BJ (cell line): ENCODE data around the gene NECTIN1. TPM values are rescaled to one million over a fixed set of nuclear protein-coding genes. Genes with fewer than 3 reads are reported as not detected.

ENCODE experiments used
- CTCF ChIA-PET: fragments of 350-600 bp; formaldehyde crosslinking; extraction: SDS; loops from one replicate; lab custom pipeline; 2021; ENCODE audit warnings: antibody characterized with exemption, inconsistent platforms; lab: Yijun Ruan, JAX
- POLR2A ChIA-PET: fragments of 300-600 bp; sonication (Branson Sonifier 250); formaldehyde crosslinking; extraction: SDS; loops from one replicate; lab custom pipeline; 2021; ENCODE audit warnings: antibody characterized with exemption; lab: Charles Lee
- DNase-seq: peaks from one replicate; pipeline ENCODE4 v3.0.0-alpha.2; 2011; ENCODE audit warnings: low read depth
- H3K27me3 ChIP-seq: 2 replicates; pipeline ENCODE4 v1.6.0; 2011; ENCODE audit warnings: low read length; ENCODE audit not compliant: control insufficient read depth, insufficient read depth
- H3K36me3 ChIP-seq: 2 replicates; pipeline ENCODE4 v1.5.1; 2011; ENCODE audit warnings: low read length; ENCODE audit not compliant: control insufficient read depth, insufficient read depth
- H3K4me3 ChIP-seq: 2 replicates; pipeline ENCODE4 v1.5.1; 2011; ENCODE audit warnings: low read depth, mild to moderate bottlenecking, control low read depth, low read length
- CTCF ChIP-seq: IDR thresholded peaks from 2 replicates; pipeline ENCODE4 v1.5.1; 2011; ENCODE audit warnings: low read depth, mild to moderate bottlenecking, control low read depth, inconsistent platforms, low read length, moderate library complexity; ENCODE audit not compliant: insufficient read depth
- polyA plus RNA-seq: library from polyadenylated mRNA; depleted of rRNA; stranded (reverse); fragments of >200 nt; gene quantifications from 2 replicates; pipeline ENCODE4 v1.2.3, GENCODE V29; 2011

The NECTIN1 gene
- polyA plus RNA-seq, 1 experiment: 3.0 TPM

- DNase-seq: no peak
- no peak overlapping the region for H3K4me3 ChIP-seq
- TF ChIP-seq CTCF: peak; percentile 59
- H3K27me3 ChIP-seq: peaks cover 3% of the 10 kb centered on the region; the same call in 1 of the 2 replicates
- POLR2A ChIA-PET: no interaction called here
- CTCF ChIA-PET: interaction anchor here (1.2 to 3.4 kb wide), 3 partner anchors 9 to 16 kb away, joined by 4 to 13 read pairs (median 5); no protein-coding TSS in a partner anchor
- no peaks in the 10 kb centered on the region for H3K36me3 ChIP-seq
These were observed 104.8 kb downstream of the NECTIN1 start for GRCh38 chr11:119624102-119624615.

- ChIA-PET POLR2A (no interaction called here), CTCF (interaction anchor here (1.1 to 3.4 kb wide), 4 partner anchors 8 to 15 kb away, joined by 4 to 13 read pairs (median 4); no protein-coding TSS in a partner anchor)
- no peak for DNase-seq
- no peaks in the 10 kb centered on the region for H3K36me3 ChIP-seq
- TF ChIP-seq CTCF: no peak
- peaks cover 3% of the 10 kb centered on the region; the same call in 1 of the 2 replicates for H3K27me3 ChIP-seq
- no peak overlapping the region for H3K4me3 ChIP-seq
These were observed 105.3 kb downstream of the NECTIN1 start for GRCh38 chr11:119623682-119624081.

- no peak for DNase-seq
- no peak overlapping the region for H3K4me3 ChIP-seq
- H3K36me3 ChIP-seq: no peaks in the 10 kb centered on the region
- POLR2A ChIA-PET: no interaction called here
- CTCF ChIA-PET: interaction anchor here (0.5 to 3.4 kb wide), 5 partner anchors 11 to 200 kb away, joined by 3 to 13 read pairs (median 3); no protein-coding TSS in a partner anchor
- peaks cover 3% of the 10 kb centered on the region; the same call in 1 of the 2 replicates for H3K27me3 ChIP-seq
- TF ChIP-seq CTCF: no peak
These were observed 106.4 kb downstream of the NECTIN1 start for GRCh38 chr11:119622454-119623143.

GRCh38 chr11:119619665-119620064, 109.3 kb downstream of the NECTIN1 start:
- CTCF ChIA-PET: no interaction called here
- Histone ChIP-seq H3K36me3 (no peaks in the 10 kb centered on the region), H3K4me3 (no peak overlapping the region), H3K27me3 (no peaks in the 10 kb centered on the region; the same call in 1 of the 2 replicates)
- DNase-seq: no peak
- POLR2A ChIA-PET: no interaction called here
- TF ChIP-seq CTCF: no peak

GRCh38 chr11:119618208-119618909, 110.6 kb downstream of the NECTIN1 start:
- Histone ChIP-seq H3K27me3 (no peaks in the 10 kb centered on the region; the same call in 1 of the 2 replicates), H3K36me3 (no peaks in the 10 kb centered on the region), H3K4me3 (no peak overlapping the region)
- no peak for TF ChIP-seq CTCF
- ChIA-PET POLR2A (no interaction called here), CTCF (no interaction called here)
- no peak for DNase-seq
